ENCODE data around the gene RPL13.

DNA sequence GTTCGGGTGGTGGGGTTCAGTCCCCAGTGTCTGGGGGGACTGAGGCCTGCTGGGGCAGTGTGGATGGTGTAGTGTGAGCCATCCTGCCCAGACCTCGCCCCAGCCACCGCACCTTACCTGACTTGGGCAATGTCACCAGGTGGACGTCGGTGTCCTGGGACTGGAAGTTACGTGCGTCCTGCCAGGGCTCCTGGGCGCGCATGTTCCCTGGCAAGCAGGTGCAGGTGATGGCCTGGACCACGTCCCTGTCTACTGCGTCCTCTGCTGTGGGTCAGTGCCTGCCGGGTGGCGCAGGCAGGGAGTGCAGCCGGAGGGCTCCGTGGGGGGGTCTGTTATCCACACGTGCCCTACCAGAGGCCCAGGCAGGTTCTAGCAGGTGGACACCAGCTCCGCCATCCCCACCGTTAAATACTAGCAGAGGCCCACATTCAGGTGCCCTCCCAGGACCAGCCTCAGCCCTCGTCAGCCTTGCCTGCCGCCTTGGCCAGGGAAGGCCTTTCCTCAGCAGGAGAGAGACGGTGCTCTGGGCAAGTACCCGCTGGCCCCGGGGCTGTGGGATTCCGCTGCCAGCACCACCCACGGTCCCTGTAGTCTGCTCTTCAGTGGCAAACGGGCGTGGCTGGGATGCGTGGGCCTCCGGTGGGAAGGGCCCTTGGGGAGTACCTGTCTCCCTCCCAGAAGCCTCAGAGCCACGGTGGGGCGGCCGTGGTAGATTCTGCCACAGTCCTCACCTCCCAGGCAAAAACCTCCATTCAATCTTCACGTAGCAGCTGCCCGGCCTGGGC, 44.9 kb downstream of the RPL13 start:
- TF ChIP-seq, protein P1, sequence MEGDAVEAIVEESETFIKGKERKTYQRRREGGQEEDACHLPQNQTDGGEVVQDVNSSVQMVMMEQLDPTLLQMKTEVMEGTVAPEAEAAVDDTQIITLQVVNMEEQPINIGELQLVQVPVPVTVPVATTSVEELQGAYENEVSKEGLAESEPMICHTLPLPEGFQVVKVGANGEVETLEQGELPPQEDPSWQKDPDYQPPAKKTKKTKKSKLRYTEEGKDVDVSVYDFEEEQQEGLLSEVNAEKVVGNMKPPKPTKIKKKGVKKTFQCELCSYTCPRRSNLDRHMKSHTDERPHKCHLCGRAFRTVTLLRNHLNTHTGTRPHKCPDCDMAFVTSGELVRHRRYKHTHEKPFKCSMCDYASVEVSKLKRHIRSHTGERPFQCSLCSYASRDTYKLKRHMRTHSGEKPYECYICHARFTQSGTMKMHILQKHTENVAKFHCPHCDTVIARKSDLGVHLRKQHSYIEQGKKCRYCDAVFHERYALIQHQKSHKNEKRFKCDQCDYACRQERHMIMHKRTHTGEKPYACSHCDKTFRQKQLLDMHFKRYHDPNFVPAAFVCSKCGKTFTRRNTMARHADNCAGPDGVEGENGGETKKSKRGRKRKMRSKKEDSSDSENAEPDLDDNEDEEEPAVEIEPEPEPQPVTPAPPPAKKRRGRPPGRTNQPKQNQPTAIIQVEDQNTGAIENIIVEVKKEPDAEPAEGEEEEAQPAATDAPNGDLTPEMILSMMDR (IDR thresholded peaks at IDR 0.05), result no peak
- TF ChIP-seq POLR2A (IDR thresholded peaks at IDR 0.05), result no peak

All from thyroid gland (tissue), 4 donors.